ENCODE data around the gene SAP130.

DNA sequence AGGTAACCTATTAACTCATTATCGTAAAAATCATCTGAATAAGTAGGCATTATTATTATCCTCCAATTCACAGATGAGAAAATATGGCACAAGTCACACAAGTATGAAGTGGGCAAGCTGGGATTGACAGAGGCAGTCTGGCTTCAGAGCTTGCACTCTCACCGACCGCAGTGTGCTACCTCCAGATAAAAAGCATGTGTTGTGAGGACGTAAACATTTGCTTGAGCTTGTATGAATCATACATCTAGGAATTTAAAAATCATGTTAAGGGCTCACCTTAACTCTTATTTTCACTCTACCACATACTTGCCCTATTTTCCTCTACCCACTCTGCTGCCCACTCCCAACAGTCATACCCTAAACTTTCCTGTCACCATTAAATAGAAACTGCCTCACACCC lies 76.8 kb downstream of the SAP130 start:
- TF ChIP-seq POLR2A (IDR thresholded peaks at IDR 0.05; ENCODE audit: control extremely low read depth in 1 of 2, low read depth in 2 of 2, low read length in 2 of 2) (no peak), CTCF (IDR thresholded peaks at IDR 0.05; ENCODE audit: control extremely low read depth in 1 of 3, insufficient read depth in 1 of 3, low read depth in 1 of 3, low read length in 3 of 3) (no peak), RAD21 (IDR thresholded peaks at IDR 0.05 in 1 of 2, conservative IDR thresholded peaks at IDR 0.05 in 1 of 2; ENCODE audit: low read depth in 2 of 2, low read length in 2 of 2) (no peak), TAF7 (optimal IDR thresholded peaks at IDR 0.05; ENCODE audit: borderline replicate concordance, low read depth, low read length) (no peak)

Data from H1 (cell line).